Activated CD8-positive, alpha-beta memory T cell treated with anti-CD3 and anti-CD28 coated beads, Interleukin-2, amount 50 U/mL, for 48 hours (primary cell): ENCODE data around the gene USP1.

Experiments
- DNase-seq: peaks from one replicate; pipeline ENCODE4 v3.0.0-alpha.2; 2020

USP1 gene

GRCh38 chr1:62436466-62437272, at the start of gene USP1:
USP1 (plus strand) TSS chr1:62437049; CDS start chr1:62439868, 2,819 bp downstream.
- DNase-seq, result peak; percentile 94

GRCh38 chr1:62389531-62389930, 47.3 kb upstream of the USP1 start:
- DNase-seq, result no peak

- DNase-seq, result no peak
Observed at GRCh38 chr1:62390071-62390470, 46.8 kb upstream of the USP1 start.

- DNase-seq, result peak; percentile 63
Observed at GRCh38 chr1:62391369-62391971, 45.4 kb upstream of the USP1 start.

- no peak for DNase-seq
Observed at GRCh38 chr1:62392951-62393350, 43.9 kb upstream of the USP1 start.

GRCh38 chr1:62394646-62395045, 42.2 kb upstream of the USP1 start:
- DNase-seq, result no peak

GRCh38 chr1:62395291-62395690, 41.6 kb upstream of the USP1 start:
- DNase-seq, result no peak

- no peak for DNase-seq
Observed at GRCh38 chr1:62396871-62397270, 40.0 kb upstream of the USP1 start.

- DNase-seq, result no peak
Observed at GRCh38 chr1:62397301-62397700, 39.5 kb upstream of the USP1 start.

GRCh38 chr1:62398377-62398776, 38.5 kb upstream of the USP1 start:
- no peak for DNase-seq

- no peak for DNase-seq
Observed at GRCh38 chr1:62401034-62401760, 35.7 kb upstream of the USP1 start.

- no peak for DNase-seq
Observed at GRCh38 chr1:62405247-62405646, 31.6 kb upstream of the USP1 start.

GRCh38 chr1:62406576-62406975, 30.3 kb upstream of the USP1 start:
- no peak for DNase-seq

GRCh38 chr1:62407398-62408009, 29.3 kb upstream of the USP1 start:
- no peak for DNase-seq

GRCh38 chr1:62415687-62416086, 21.2 kb upstream of the USP1 start:
- no peak for DNase-seq

- DNase-seq, result no peak
Observed at GRCh38 chr1:62417351-62417999, 19.4 kb upstream of the USP1 start.

- no peak for DNase-seq
Observed at GRCh38 chr1:62420214-62420613, 16.6 kb upstream of the USP1 start.

- no peak for DNase-seq
Observed at GRCh38 chr1:62423580-62424242, 13.1 kb upstream of the USP1 start.

- DNase-seq, result no peak
Observed at GRCh38 chr1:62424411-62424810, 12.4 kb upstream of the USP1 start.

- DNase-seq, result no peak
Observed at GRCh38 chr1:62425041-62425440, 11.8 kb upstream of the USP1 start.

GRCh38 chr1:62426237-62426636, 10.6 kb upstream of the USP1 start:
- DNase-seq, result no peak

GRCh38 chr1:62426794-62427193, 10.1 kb upstream of the USP1 start:
- no peak for DNase-seq
